HepG2 (cell line): ENCODE results near the gene RICTOR. TPM values are rescaled to one million over a fixed set of nuclear protein-coding genes. Genes with fewer than 3 reads are reported as not detected.
A peak's percentile ranks its signal among the peaks of the same experiment; 100 is the strongest.

ENCODE experiments used
- CCDC6 ChIP-seq: sonication (generic); formaldehyde crosslinking; IDR thresholded peaks from 2 replicates; pipeline ENCODE4 v1.8.1; 2022; ENCODE audit warnings: mild to moderate bottlenecking, missing genetic modification reagents, moderate library complexity
- DBP ChIP-seq: sonication (generic); formaldehyde crosslinking; IDR thresholded peaks from 2 replicates; pipeline ENCODE4 v1.4.0; 2020; ENCODE audit warnings: missing genetic modification reagents; ENCODE audit errors: not compliant biosample characterization
- ETV5 ChIP-seq: IDR thresholded peaks from 2 replicates; pipeline ENCODE4 v1.6.1; 2018; ENCODE audit warnings: missing biosample characterization, missing genetic modification reagents, inconsistent platforms, borderline replicate concordance
- FOXA1 ChIP-seq, 2 experiments: fragments of 450-650 bp in 1 of 2; sonication (generic) in 1 of 2; formaldehyde crosslinking in 1 of 2; IDR thresholded peaks; 2 replicates each; pipeline versions ENCODE4 v1.4.0 to v1.6.1; 2016 to 2020; ENCODE audit warnings: missing genetic modification reagents in 1 of 2
- FOXC1 ChIP-seq: sonication (generic); formaldehyde crosslinking; IDR thresholded peaks from 2 replicates; pipeline ENCODE4 v1.8.0; 2022; ENCODE audit warnings: mild to moderate bottlenecking, missing genetic modification reagents, borderline replicate concordance
- HNRNPLL ChIP-seq: fragments of 200-400 bp; formaldehyde crosslinking; IDR thresholded peaks from 2 replicates; pipeline ENCODE4 v1.6.1; 2017; ENCODE audit warnings: mild to moderate bottlenecking, low read depth, low read length; ENCODE audit not compliant: poor library complexity, severe bottlenecking
- KDM1A ChIP-seq: IDR thresholded peaks from 2 replicates; pipeline ENCODE4 v1.6.1; 2016; ENCODE audit warnings: missing compliant biosample characterization
- KLF16 ChIP-seq, 2 experiments: sonication (generic) in 1 of 2; formaldehyde crosslinking in 1 of 2; IDR thresholded peaks; 2 replicates each; pipeline versions ENCODE4 v1.6.1 to v1.8.0; 2016 to 2023; ENCODE audit warnings: missing genetic modification reagents in 2 of 2, missing compliant biosample characterization in 1 of 2
- KMT2B ChIP-seq: IDR thresholded peaks from 2 replicates; pipeline ENCODE4 v1.6.1; 2016; ENCODE audit warnings: missing genetic modification reagents, missing compliant biosample characterization
- LBX2 ChIP-seq: sonication (generic); formaldehyde crosslinking; IDR thresholded peaks from 2 replicates; pipeline ENCODE4 v1.5.0; 2020; ENCODE audit warnings: missing genetic modification reagents, mild to moderate bottlenecking, borderline replicate concordance
- MTF2 ChIP-seq: sonication (generic); formaldehyde crosslinking; IDR thresholded peaks from 2 replicates; pipeline ENCODE4 v1.5.0; 2020; ENCODE audit warnings: missing genetic modification reagents, borderline replicate concordance
- PHF20 ChIP-seq: sonication (generic); formaldehyde crosslinking; IDR thresholded peaks from 2 replicates; pipeline ENCODE4 v1.5.0; 2020; ENCODE audit warnings: mild to moderate bottlenecking, missing genetic modification reagents
- PREB ChIP-seq: sonication (generic); formaldehyde crosslinking; IDR thresholded peaks from 2 replicates; pipeline ENCODE4 v1.4.0; 2020; ENCODE audit warnings: missing genetic modification reagents
- RXRA ChIP-seq: sonication (generic); formaldehyde crosslinking; IDR thresholded peaks from 2 replicates; pipeline ENCODE4 v1.5.1; 2020; ENCODE audit warnings: missing genetic modification reagents
- TCF7L2 ChIP-seq: IDR thresholded peaks from 2 replicates; pipeline ENCODE4 v1.6.1; 2011; ENCODE audit warnings: mild to moderate bottlenecking, low read depth, low read length, moderate library complexity
- TFAP4 ChIP-seq: sonication (generic); IDR thresholded peaks from 2 replicates; pipeline ENCODE4 v1.6.1; 2016; ENCODE audit warnings: low read depth, borderline replicate concordance
- ZEB1 ChIP-seq: IDR thresholded peaks from 2 replicates; pipeline ENCODE4 v1.6.1; 2012; ENCODE audit warnings: mild to moderate bottlenecking, low read depth, inconsistent platforms; ENCODE audit not compliant: insufficient replicate concordance
- ZFP62 ChIP-seq: sonication (generic); formaldehyde crosslinking; IDR thresholded peaks from 2 replicates; pipeline ENCODE4 v1.4.0; 2020; ENCODE audit warnings: missing genetic modification reagents
- ZNF296 ChIP-seq: sonication (generic); formaldehyde crosslinking; conservative IDR thresholded peaks from 2 replicates; pipeline ENCODE4 v1.5.0; 2020; ENCODE audit warnings: mild to moderate bottlenecking, missing genetic modification reagents
- ZNF34 ChIP-seq: sonication (generic); formaldehyde crosslinking; IDR thresholded peaks from 2 replicates; pipeline ENCODE4 v1.4.0; 2020; ENCODE audit warnings: mild to moderate bottlenecking, missing genetic modification reagents, borderline replicate concordance
- ZNF558 ChIP-seq: sonication (generic); formaldehyde crosslinking; IDR thresholded peaks from 2 replicates; pipeline ENCODE4 v1.9.0; 2022; ENCODE audit warnings: mild to moderate bottlenecking, missing genetic modification reagents, borderline replicate concordance
- ZNF598 ChIP-seq: sonication (generic); formaldehyde crosslinking; IDR thresholded peaks from 2 replicates; pipeline ENCODE4 v1.5.1; 2020; ENCODE audit warnings: mild to moderate bottlenecking, missing genetic modification reagents, borderline replicate concordance
- ZNF607 ChIP-seq: sonication (generic); formaldehyde crosslinking; IDR thresholded peaks from 2 replicates; pipeline ENCODE4 v1.5.1; 2020; ENCODE audit warnings: missing genetic modification reagents, mild to moderate bottlenecking, borderline replicate concordance
- ZNF639 ChIP-seq: conservative IDR thresholded peaks from 2 replicates; pipeline ENCODE4 v1.6.1; 2018; ENCODE audit warnings: missing genetic modification reagents
- ZNF703 ChIP-seq: sonication (generic); formaldehyde crosslinking; IDR thresholded peaks from 2 replicates; pipeline ENCODE4 v1.5.1; 2020; ENCODE audit warnings: missing genetic modification reagents, mild to moderate bottlenecking, moderate library complexity, borderline replicate concordance
- polyA plus RNA-seq, 8 experiments: library from polyadenylated mRNA; depleted of rRNA in 3 of 8; stranded (reverse) in 7 of 8; unstranded in 1 of 8; fragments of >200 nt; fragmentation: Illumina TruSeq in 4 of 8; extraction: Trizol in 4 of 8; gene quantifications; 2 replicates each; pipeline versions ENCODE4 v1.2.1 to v1.2.3, GENCODE V29; 2011 to 2016; ENCODE audit warnings: low read depth in 4 of 8, missing spikeins in 1 of 8, mixed read lengths in 1 of 8; ENCODE audit not compliant: insufficient read depth in 1 of 8
- total RNA-seq, 5 experiments: library from RNA; depleted of rRNA; stranded (reverse); fragments of >200 nt; fragmentation: Illumina TruSeq; extraction: Trizol; gene quantifications; 2 replicates each; pipeline ENCODE4 v1.2.3, GENCODE V29; 2016; ENCODE audit warnings: low read depth in 1 of 5

Gene RICTOR
- total and polyA plus RNA-seq, 2 of the 13 experiments (the other 11 are each of a cell fraction or from before 2014, with no cell fraction given), result 10.7 to 15.4 TPM

- TF ChIP-seq ETV5, result peak; percentile 52; the same call in 1 of the 2 replicates
- TF ChIP-seq FOXA1 (IDR thresholded peaks at IDR 0.05), result no peak
- TF ChIP-seq FOXA1 (CRISPR knock-in tag; IDR thresholded peaks at IDR 0.05), result peak; percentile 66
- TF ChIP-seq ZFP62 (CRISPR knock-in tag), result no peak
- no peak for TF ChIP-seq ZNF703 (CRISPR knock-in tag)
- TF ChIP-seq RXRA (CRISPR knock-in tag), result peak; percentile 75; the same call in 1 of the 2 replicates
- TF ChIP-seq KMT2B, result 0 out of 2 replicates have a peak, but pooled peaks have one; percentile 27
- no peak for TF ChIP-seq FOXC1
- TF ChIP-seq DBP, result no peak
- TF ChIP-seq ZNF607, result no peak
- TF ChIP-seq ZEB1, result no peak
- no peak for TF ChIP-seq ZNF34 (CRISPR knock-in tag)
- no peak for TF ChIP-seq LBX2 (CRISPR knock-in tag)
- no peak for TF ChIP-seq TCF7L2
- 0 out of 2 replicates have a peak, but pooled peaks have one; percentile 15 for TF ChIP-seq TFAP4
- peak; percentile 57; the same call in 1 of the 2 replicates for TF ChIP-seq KDM1A (CRISPR knock-in tag)
- TF ChIP-seq PHF20 (CRISPR knock-in tag), result no peak
- TF ChIP-seq ZNF639 (CRISPR knock-in tag), result no peak
- 0 out of 4 replicates have a peak, but pooled peaks of 1 of the 2 experiments have one; percentile 36 for TF ChIP-seq KLF16 (CRISPR knock-in tag; IDR thresholded peaks at IDR 0.05)
- no peak for TF ChIP-seq HNRNPLL
- no peak for TF ChIP-seq MTF2 (CRISPR knock-in tag)
- TF ChIP-seq ZNF296, result no peak
- TF ChIP-seq CCDC6 (CRISPR knock-in tag), result no peak
- no peak for TF ChIP-seq ZNF598
- no peak for TF ChIP-seq ZNF558 (CRISPR knock-in tag)
- TF ChIP-seq PREB, result no peak
Observed at GRCh38 chr5:39102684-39103155, 28.5 kb upstream of the RICTOR start (continued).
